VCaP (cell line): ENCODE measurements around the gene MYH3.

Source experiments
- H3K27ac ChIP-seq: fragments of 450-650 bp; 2 replicates; pipeline ENCODE4 v1.5.1; 2017
- TF ChIP-seq, protein P1 (sequence below): fragments of 450-650 bp; conservative IDR thresholded peaks from 2 replicates; pipeline ENCODE4 v1.5.1; 2017; ENCODE audit warnings: mild to moderate bottlenecking, moderate library complexity

The MYH3 gene

DNA sequence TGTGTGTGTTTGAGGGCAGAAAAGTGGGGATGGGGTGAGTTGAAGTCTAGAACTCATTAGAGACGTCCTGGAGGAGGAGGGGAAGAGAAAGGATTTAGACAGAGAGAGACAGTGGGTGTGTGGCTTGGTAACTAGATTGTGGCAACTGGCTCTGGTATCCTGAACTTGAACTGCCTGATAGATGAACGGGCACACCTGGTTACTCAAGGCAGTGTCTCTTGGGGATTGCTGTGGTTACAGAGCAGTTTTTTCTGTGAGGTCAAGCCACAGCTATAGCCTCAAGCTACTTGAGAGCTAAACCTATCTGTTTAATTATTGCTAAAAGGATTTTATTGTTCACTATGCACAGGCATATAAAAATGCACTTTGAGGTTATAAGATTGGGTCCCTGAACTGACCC, 77.8 kb downstream of the MYH3 start:
- TF ChIP-seq, protein P1, sequence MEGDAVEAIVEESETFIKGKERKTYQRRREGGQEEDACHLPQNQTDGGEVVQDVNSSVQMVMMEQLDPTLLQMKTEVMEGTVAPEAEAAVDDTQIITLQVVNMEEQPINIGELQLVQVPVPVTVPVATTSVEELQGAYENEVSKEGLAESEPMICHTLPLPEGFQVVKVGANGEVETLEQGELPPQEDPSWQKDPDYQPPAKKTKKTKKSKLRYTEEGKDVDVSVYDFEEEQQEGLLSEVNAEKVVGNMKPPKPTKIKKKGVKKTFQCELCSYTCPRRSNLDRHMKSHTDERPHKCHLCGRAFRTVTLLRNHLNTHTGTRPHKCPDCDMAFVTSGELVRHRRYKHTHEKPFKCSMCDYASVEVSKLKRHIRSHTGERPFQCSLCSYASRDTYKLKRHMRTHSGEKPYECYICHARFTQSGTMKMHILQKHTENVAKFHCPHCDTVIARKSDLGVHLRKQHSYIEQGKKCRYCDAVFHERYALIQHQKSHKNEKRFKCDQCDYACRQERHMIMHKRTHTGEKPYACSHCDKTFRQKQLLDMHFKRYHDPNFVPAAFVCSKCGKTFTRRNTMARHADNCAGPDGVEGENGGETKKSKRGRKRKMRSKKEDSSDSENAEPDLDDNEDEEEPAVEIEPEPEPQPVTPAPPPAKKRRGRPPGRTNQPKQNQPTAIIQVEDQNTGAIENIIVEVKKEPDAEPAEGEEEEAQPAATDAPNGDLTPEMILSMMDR, result no peak
- H3K27ac ChIP-seq, result no peak overlapping the region
